ENCODE results near the gene PPIF.

The PPIF gene

DNA sequence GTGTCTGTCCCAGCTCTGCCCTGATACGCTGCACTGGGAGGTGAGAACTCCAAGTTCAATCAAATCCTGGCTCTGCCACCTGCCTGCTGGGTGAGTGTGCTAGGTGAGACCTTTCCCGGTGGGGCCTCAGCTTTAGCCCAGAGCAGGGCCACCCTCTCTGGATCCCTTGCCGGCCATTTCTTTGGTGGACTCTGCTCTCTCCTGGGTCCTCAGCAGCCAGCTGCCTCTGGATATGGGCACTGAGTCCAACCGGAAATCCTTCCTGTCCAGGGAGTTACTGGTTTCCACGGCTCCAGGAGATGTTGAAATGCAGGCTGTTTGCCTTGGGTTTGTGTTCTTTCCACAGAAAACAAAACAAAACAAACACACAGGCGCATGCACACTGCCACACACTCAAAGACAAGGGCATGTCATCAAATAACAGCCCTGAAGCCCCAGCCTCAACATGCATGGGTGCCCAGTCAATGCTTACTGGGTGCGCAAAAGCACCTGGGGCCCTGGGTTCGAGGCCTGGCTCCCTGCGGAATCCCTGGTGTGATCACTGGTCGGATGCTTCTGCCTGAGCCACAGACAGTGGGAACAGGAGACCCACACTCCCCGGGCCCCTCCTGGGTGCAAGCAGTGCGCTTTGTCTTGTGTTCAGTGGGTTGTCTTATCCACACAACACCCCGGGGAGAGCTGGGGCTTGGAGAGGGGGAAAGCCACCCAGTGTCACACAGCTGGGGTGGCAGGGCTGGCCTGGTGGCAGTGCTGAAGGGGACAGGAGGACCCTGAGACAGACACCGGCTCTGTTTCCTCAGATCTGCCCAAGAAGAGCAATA, 33.1 kb downstream of the PPIF start:
- in situ Hi-C loops (cut with HindIII; ENCODE audit: low sequenced_read_pairs): no loop called here
- DNase-seq (ENCODE audit: low read depth): no peak
- H3K4me3 ChIP-seq (ENCODE audit: low read depth, low read length): no peak overlapping the region
- no peak for TF ChIP-seq CTCF (IDR thresholded peaks at IDR 0.05; ENCODE audit: low read depth, low read length, missing control alignments)

DNA sequence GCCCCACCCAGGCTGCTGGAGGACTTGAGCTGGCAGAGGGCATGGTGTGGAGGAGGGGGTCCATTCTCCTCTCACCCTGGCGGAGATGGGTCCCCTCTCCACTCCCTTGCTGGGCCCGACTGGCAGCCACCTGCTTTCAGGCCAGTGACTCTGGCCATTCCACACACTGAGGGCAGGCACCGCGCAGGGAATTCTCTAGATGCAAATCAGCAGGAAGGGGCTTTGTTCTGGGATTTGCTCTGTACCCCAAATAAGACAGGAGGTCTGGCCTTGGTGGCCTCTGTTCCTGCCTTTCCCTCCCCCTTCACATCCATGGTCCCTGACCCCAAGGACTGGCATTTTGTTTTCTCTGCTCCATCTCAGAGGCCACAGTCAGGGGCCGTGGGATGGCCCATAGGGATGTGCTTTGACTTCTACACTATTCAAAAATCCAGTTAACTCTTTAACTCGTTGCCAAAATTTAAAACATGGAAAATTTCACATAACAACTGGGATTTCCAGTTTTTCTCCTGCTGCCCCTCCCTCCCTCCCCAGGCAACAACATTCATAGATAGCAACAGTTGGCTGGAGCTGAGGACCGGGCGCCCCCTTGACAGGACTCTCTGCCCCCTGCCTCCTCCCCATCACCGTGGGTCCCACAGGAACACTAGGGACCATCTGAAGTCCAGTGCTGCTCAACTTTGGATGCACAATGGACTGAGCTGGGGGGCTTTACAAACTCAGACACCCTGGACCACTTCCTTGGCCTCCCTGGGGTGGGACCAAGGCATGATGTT, 33.9 kb downstream of the PPIF start:
- H3K4me3 ChIP-seq (ENCODE audit: low read depth, low read length): no peak overlapping the region
- DNase-seq (ENCODE audit: low read depth): no peak
- in situ Hi-C loops (cut with HindIII; ENCODE audit: low sequenced_read_pairs): no loop called here
- no peak for TF ChIP-seq CTCF (IDR thresholded peaks at IDR 0.05; ENCODE audit: low read depth, low read length, missing control alignments)

DNA sequence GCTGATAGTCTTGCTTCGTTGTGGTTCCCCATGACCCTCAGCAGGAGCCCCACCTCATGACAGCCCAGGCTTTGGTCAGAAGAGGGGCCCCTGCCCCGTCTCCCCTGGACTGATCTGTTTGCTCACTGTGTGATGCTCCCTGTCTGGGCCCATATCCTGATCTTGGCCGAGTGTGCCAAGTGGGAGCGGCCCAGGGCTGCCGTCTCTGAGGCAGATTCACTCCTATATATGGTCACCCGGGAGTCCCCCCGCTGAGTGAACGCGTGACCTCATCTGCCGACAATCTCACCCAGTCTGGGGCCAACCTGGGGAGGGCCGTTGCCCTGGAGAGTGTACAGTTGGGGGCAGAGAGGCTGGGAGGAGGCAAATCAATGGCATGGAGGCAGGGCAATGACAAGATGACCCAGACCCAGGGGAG, 34.5 kb downstream of the PPIF start:
- no peak for TF ChIP-seq CTCF (IDR thresholded peaks at IDR 0.05; ENCODE audit: low read depth, low read length, missing control alignments)
- DNase-seq (ENCODE audit: low read depth): peak; percentile 64
- H3K4me3 ChIP-seq (ENCODE audit: low read depth, low read length): no peak overlapping the region
- in situ Hi-C loops (cut with HindIII; ENCODE audit: low sequenced_read_pairs): no loop called here

- no peak for DNase-seq (ENCODE audit: low read depth)
- in situ Hi-C loops (cut with HindIII; ENCODE audit: low sequenced_read_pairs): no loop called here
- H3K4me3 ChIP-seq (ENCODE audit: low read depth, low read length): no peak overlapping the region
- TF ChIP-seq CTCF (IDR thresholded peaks at IDR 0.05; ENCODE audit: low read depth, low read length, missing control alignments): no peak
These were observed 35.2 kb downstream of the PPIF start for GRCh38 chr10:79382491-79382941.

- no peak for TF ChIP-seq CTCF (IDR thresholded peaks at IDR 0.05; ENCODE audit: low read depth, low read length, missing control alignments)
These were observed 36.8 kb downstream of the PPIF start for GRCh38 chr10:79383974-79384606.

GRCh38 chr10:79384773-79385391, 37.6 kb downstream of the PPIF start:
- in situ Hi-C loops (cut with HindIII; ENCODE audit: low sequenced_read_pairs): no loop called here
- H3K4me3 ChIP-seq (ENCODE audit: low read depth, low read length): no peak overlapping the region
- no peak for DNase-seq (ENCODE audit: low read depth)
- no peak for TF ChIP-seq CTCF (IDR thresholded peaks at IDR 0.05; ENCODE audit: low read depth, low read length, missing control alignments)

More at GRCh38 chr10:79383974-79384606, 36.8 kb downstream of the PPIF start:
- H3K4me3 ChIP-seq (ENCODE audit: low read depth, low read length): no peak overlapping the region
- in situ Hi-C loops (cut with HindIII; ENCODE audit: low sequenced_read_pairs): no loop called here
- no peak for DNase-seq (ENCODE audit: low read depth)

All from astrocyte of the cerebellum (primary cell).